ENCODE data around the gene CRABP1. TPM values are rescaled to one million over a fixed set of nuclear protein-coding genes. Genes with fewer than 3 reads are reported as not detected.
A peak's percentile ranks its signal among the peaks of the same experiment; 100 is the strongest.

CRABP1 gene
- total RNA-seq, 2 experiments from 2014 or later, result 0.36 TPM; not detected in 1

DNA sequence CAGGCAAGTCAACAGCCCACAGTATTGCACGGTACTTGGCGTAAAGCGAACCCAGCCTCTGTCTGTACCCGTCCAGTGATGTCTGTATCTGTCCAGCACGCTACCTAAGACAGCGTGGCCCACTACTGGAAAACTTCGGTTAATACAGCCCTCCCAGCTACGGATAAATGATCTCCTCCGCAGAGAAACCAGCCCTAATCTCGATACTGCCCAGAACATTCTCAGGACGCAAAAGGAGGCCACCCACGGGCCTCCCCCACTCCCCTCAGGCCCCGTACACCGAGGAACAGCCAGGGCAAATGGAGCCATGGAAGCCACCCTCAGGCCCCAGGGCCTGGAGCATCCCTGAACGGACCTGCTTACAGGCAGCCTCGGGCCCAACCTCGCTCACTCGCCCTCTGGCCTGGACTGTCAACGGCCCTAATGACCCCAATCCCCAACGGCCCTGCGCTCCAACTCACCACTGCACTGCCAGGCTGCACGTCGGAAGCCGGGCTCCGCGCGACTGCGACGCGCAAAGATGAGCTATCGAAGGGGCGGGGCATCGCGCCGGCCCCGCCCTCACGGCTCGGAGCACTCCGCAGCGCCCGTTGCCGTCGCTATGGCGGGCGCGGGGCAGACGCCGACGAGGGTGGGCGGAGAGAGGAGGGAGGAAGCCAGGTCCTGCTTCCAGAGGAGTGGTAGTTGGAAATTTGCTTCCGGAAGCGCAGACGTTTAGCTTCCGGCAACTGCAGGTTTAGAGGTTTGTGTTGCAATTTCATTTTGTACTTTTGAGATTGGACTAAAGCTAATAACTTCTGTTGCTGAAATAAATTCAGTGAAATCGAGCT, 40.8 kb upstream of the CRABP1 start, which contains the start of gene SKIC8:
TSS of gene SKIC8 (minus strand) at position 509 of the 830 bp plus-strand sequence. CDS start 3,923 bp downstream, outside the sequence.
- peaks cover 11% of the 10 kb centered on the region for H3K36me3 Mint-ChIP-seq (ENCODE audit: low read depth)
- peak; percentile 97 for ATAC-seq
- no peaks in the 10 kb centered on the region for H3K9me3 Mint-ChIP-seq
- TF ChIP-seq CTCF (IDR thresholded peaks at IDR 0.05), result no peak
- H3K27ac Mint-ChIP-seq, result peak within 1 kb of the TSS; percentile 92
- peak within 1 kb of the TSS; percentile 96 for H3K4me3 Mint-ChIP-seq
- H3K4me1 Mint-ChIP-seq (ENCODE audit: low read depth), result peaks cover 28% of the 10 kb centered on the region
- ChIA-PET CTCF (interaction anchor here (0.7 to 1.8 kb wide), 12 partner anchors 9 to 247 kb away, joined by 3 to 8 read pairs (median 4); no protein-coding TSS in a partner anchor), POLR2A (interaction anchor here (0.7 to 4.8 kb wide), 12 partner anchors 8 to 255 kb away, joined by 3 to 32 read pairs (median 3); partner anchors contain the start of genes DNAJA4 and IREB2)
- no peaks in the 10 kb centered on the region for H3K27me3 Mint-ChIP-seq
- intact Hi-C loops (cut with micrococcal nuclease), result no loop called here
- DNase-seq, result peak; percentile 92

GRCh38 chr15:78301326-78301725, 38.8 kb upstream of the CRABP1 start:
- H3K4me3 Mint-ChIP-seq, result peak overlapping the region; percentile 19
- CTCF ChIA-PET, result interaction anchor here (1.6 kb wide), 2 partner anchors 17 to 25 kb away, joined by 3 to 4 read pairs; no protein-coding TSS in a partner anchor
- H3K27me3 Mint-ChIP-seq, result no peaks in the 10 kb centered on the region
- H3K4me1 Mint-ChIP-seq (ENCODE audit: low read depth), result peaks cover 28% of the 10 kb centered on the region
- no peak for TF ChIP-seq CTCF (IDR thresholded peaks at IDR 0.05)
- no peaks in the 10 kb centered on the region for H3K36me3 Mint-ChIP-seq (ENCODE audit: low read depth)
- no peaks in the 10 kb centered on the region for H3K9me3 Mint-ChIP-seq
- H3K27ac Mint-ChIP-seq, result peak overlapping the region; percentile 42
- intact Hi-C loops (cut with micrococcal nuclease), result no loop called here
- POLR2A ChIA-PET, result interaction anchor here (0.6 to 4.8 kb wide), 2 partner anchors 20 to 137 kb away, joined by 3 to 32 read pairs; partner anchors contain the start of gene IREB2
- ATAC-seq (no peak), DNase-seq (peak; percentile 20)

DNA sequence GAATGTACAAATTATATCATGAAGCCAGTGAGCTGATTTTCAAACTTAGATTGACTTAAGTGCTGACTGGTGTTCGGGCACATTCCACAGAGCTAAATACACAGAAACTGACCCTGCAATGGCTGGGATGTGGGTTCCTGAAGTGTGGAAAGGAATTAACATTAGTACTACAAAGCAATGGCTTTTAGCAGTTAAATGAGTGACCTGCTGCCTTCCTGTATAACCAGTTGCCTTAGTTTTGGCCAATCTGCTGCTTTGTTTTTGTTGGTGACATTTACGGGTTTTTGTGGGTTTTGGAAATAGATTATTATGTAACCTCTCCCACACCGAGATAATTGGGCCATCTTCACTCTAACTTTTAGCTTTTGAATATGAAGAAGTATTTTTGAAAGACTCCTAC, 38.3 kb upstream of the CRABP1 start:
- intact Hi-C loops (cut with micrococcal nuclease), result no loop called here
- H3K9me3 Mint-ChIP-seq, result no peaks in the 10 kb centered on the region
- no peak for TF ChIP-seq CTCF (IDR thresholded peaks at IDR 0.05)
- ChIA-PET POLR2A (interaction anchor here (4.8 kb wide), 1 partner anchor 136 kb away, joined by 32 read pairs; the partner anchor contains the start of gene IREB2), CTCF (interaction anchor here (1.6 kb wide), 1 partner anchor 16 kb away, joined by 4 read pairs; no protein-coding TSS in a partner anchor)
- ATAC-seq (no peak), DNase-seq (no peak)
- no peaks in the 10 kb centered on the region for H3K36me3 Mint-ChIP-seq (ENCODE audit: low read depth)
- no peaks in the 10 kb centered on the region for H3K27me3 Mint-ChIP-seq
- H3K4me3 Mint-ChIP-seq, result no peak overlapping the region
- peaks cover 25% of the 10 kb centered on the region for H3K4me1 Mint-ChIP-seq (ENCODE audit: low read depth)
- H3K27ac Mint-ChIP-seq, result no peak overlapping the region

DNA sequence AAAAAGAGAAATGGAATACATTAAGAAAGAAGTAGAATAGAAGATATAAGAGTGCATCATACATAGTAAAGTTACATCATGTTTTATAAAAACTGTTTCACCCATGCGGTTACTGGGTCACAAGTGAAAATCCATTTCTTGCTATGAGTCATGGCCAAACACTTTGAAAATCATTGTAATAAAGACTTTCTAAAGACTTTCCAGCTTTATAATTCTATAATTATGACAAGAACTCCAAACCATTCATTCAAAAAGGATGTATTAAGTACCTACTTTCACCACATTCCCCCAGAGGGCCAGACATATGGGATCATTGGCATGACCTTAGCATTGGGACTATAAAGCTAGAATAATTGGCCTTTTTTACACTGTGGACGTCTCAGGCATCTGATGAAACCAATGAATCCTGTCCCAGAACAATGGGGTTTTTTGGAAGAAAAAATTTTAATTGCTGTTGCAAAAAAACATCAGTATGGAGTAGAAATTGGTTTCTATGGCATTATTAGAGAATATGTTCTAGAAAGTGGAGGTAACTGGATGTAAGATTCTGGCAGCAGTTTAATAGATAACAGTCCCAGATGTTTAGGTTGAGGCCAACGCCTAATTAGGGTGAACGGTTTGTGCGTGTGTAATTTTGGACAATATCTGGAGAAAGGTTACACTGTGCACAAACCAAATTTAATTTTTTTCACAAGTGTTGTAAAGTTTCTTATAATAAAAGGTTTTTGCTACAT, 37.4 kb upstream of the CRABP1 start:
- POLR2A ChIA-PET, result interaction anchor here (4.8 kb wide), 1 partner anchor 135 kb away, joined by 32 read pairs; the partner anchor contains the start of gene IREB2
- no peak for ATAC-seq
- Mint-ChIP-seq H3K36me3 (ENCODE audit: low read depth) (no peaks in the 10 kb centered on the region), H3K4me1 (ENCODE audit: low read depth) (peaks cover 18% of the 10 kb centered on the region), H3K9me3 (no peaks in the 10 kb centered on the region), H3K27ac (no peak overlapping the region), H3K27me3 (no peaks in the 10 kb centered on the region), H3K4me3 (no peak overlapping the region)
- intact Hi-C loops (cut with micrococcal nuclease), result no loop called here
- no peak for DNase-seq
- CTCF ChIA-PET, result interaction anchor here (1.6 kb wide), 1 partner anchor 15 kb away, joined by 4 read pairs; no protein-coding TSS in a partner anchor
- TF ChIP-seq CTCF (IDR thresholded peaks at IDR 0.05), result no peak
